Gastroesophageal sphincter (tissue), 3 donors: ENCODE data around the gene STK32B.

Experiments
- CTCF ChIP-seq, 4 experiments: fragments of 200-600 bp in 2 of 4; fragments of 450-650 bp in 2 of 4; sonication (generic) in 1 of 4; IDR thresholded peaks; one replicate each; pipeline ENCODE4 v1.5.1; 2017 to 2019; ENCODE audit warnings: antibody characterized with exemption in 4 of 4, mild to moderate bottlenecking in 2 of 4, moderate library complexity in 2 of 4
- EP300 ChIP-seq: sonication (generic); formaldehyde crosslinking; IDR thresholded peaks from one replicate; pipeline ENCODE4 v1.6.1; 2017; ENCODE audit warnings: antibody characterized with exemption, mild to moderate bottlenecking
- POLR2A ChIP-seq, 2 donors: fragments of 450-650 bp; IDR thresholded peaks; one replicate each; pipeline ENCODE4 v1.6.1; 2017; ENCODE audit warnings: antibody characterized with exemption in 2 of 2, mild to moderate bottlenecking in 2 of 2, moderate library complexity in 1 of 2
- POLR2AphosphoS5 ChIP-seq: sonication (generic); formaldehyde crosslinking; IDR thresholded peaks from one replicate; pipeline ENCODE4 v1.6.1; 2017; ENCODE audit warnings: antibody characterized with exemption

- TF ChIP-seq CTCF (IDR thresholded peaks at IDR 0.05) = no peak
- TF ChIP-seq POLR2A (IDR thresholded peaks at IDR 0.05) = no peak
- no peak for TF ChIP-seq EP300
- TF ChIP-seq POLR2AphosphoS5 = no peak
These were observed 95.0 kb downstream of the STK32B start for GRCh38 chr4:5146248-5146647.
